ENCODE results near the gene GOLGA6L2.
"Not testable (repeated sequence)": the region's sequence is repeated elsewhere in the genome, so short reads cannot be mapped to it uniquely, and the experiment has no call there.

Gene GOLGA6L2

DNA sequence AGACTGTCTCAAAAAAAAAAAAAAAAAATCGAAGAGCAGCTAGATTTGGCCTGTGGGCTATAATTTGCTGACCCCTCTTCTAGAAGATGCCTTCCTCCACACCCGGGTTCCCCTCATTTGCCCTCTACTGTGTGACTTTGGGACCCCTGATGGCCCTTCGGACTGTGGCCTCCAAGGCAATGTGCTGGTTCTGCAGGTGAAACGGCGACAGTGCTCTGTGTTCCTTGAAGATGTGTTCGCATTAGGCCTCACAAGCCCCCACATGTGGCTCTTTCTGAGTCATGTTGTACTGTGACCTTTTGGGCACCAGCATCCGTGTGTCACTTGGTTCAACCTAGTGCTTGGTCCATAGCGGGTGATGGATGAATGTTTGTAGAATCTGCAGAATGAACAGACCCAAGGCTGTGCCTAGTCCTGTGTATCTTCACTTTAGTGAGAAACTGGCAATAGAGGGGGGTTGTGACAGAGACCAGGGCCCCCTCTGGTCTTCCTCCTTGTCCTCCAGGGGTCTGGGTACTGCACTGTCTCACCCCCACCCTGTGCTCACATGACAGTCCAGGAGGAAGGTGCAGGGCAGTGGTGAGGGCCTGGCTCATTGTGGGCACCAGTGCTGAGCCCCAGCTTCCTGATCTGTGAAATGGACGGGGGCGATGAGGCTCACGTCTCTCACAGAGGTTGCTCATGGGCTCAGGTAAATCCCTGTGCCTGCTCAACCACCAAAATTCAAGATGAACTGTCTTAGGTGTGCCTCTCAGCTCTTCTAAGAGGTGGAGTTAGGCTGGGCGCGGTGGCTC lies 22.7 kb downstream of the GOLGA6L2 start:
- DNase-seq (ENCODE audit: low read depth) = no peak

DNA sequence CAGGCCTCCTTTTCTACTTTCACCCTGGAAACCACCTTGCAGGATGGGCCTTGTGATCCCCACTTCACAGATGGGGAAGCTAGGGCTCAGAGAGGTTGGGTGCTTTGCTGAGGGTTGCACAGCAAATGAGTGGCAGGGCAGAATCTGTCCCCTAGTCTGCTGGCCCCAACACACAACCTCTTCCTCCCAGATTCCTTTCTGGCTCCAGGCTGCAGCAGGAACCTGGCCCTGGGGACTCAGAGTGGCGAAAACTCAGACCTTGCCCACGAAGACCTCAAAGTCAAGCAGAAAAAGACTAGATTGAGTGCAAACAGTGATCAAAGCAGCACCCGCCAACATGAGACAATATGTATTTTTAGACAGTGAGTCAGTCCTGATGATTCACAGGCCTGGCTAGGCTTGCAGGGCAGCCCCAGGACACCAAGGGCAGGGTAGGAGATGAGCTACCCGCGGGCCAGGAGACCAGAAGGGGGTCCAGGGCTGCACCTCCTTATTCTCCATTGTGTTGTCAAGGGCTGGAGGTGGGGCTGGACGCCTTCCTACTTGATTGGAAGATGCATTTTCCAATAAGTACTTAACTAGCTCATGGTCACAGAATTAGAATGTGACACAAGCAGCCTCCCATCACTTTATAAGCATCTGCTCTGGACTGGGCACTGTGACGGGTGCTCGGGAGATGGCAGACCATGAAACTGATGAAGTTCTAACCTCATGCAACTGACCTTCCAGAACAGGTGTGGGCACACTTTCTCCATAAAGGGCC lies 23.9 kb downstream of the GOLGA6L2 start:
- no peak for DNase-seq (ENCODE audit: low read depth)

DNA sequence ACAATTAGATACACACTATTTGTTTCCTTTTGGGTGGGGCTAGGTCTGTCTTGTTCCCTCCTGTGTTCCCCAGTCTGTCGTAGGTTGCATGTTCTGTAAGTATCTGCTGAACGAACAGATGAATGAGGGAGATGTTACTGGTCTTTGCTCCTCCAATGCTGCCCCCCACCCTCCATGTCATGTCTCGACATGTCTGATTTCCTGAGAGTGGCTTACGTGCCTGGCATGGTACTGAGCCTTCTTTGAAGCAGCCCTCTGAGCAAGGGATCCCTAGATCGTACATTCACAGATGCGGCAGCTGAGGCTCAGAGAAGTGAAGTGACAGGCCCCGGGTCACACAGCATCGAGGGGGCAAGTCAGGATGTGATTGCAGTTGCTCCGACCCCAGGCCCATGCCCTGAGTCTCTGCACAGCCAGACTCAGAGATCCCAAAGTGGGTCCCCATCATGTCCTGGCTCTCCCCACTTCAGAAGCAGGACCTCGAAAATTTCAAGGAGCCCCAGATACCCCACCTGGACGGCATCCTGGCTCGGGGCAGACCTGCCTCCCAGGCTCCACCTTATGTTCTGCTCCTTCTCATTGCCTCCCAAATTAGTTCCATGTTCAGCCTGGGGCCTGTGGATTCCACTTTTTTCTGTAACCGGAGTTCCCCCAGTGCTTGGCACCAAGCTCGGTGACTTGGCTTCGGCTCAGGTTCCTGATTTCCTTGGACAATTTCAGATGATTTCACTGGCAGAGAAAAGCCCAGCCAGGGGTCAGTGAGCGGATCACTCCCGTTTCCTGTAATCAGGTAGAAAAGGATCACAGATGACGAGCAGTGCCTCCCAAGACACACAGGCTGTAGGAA lies 24.7 kb downstream of the GOLGA6L2 start:
- no peak for DNase-seq (ENCODE audit: low read depth)

DNA sequence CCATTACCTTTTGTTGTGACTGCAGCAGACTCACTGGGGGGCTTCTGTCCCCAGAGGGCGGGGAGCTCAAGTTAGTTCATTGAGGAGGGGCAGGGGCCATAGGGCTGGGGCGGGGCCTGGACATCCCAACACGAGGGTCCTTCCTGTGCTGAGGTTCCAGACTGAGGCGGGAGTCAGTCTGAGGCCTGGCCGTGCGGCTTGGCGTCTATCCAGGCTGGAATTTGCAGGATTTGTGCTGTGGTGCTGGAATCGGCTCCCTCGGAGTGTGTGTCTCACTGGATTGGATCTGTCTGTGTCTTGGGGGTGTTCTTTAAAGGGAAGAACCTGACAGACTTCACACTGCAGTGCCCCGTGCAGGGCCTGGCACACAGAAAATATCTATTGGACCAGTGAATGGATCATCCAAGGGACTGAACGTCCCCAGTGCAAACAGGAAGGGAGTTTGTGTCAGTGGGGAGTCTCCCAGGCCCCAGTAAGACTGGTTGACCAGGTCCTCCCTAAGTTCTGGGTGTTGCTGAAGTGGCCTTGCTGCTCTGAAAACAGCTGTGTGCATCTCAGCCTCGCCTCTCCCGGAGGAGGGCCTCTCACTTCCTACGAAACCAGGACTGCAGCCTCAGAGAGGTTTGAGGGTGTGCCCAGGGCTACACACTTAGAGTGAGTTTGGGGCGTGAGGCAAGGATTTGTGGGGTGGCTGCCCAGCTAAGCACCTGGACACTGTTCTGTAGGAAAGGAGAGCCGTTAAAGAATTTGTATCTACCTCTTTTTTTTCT lies 26.1 kb downstream of the GOLGA6L2 start:
- no peak for DNase-seq (ENCODE audit: low read depth)

DNA sequence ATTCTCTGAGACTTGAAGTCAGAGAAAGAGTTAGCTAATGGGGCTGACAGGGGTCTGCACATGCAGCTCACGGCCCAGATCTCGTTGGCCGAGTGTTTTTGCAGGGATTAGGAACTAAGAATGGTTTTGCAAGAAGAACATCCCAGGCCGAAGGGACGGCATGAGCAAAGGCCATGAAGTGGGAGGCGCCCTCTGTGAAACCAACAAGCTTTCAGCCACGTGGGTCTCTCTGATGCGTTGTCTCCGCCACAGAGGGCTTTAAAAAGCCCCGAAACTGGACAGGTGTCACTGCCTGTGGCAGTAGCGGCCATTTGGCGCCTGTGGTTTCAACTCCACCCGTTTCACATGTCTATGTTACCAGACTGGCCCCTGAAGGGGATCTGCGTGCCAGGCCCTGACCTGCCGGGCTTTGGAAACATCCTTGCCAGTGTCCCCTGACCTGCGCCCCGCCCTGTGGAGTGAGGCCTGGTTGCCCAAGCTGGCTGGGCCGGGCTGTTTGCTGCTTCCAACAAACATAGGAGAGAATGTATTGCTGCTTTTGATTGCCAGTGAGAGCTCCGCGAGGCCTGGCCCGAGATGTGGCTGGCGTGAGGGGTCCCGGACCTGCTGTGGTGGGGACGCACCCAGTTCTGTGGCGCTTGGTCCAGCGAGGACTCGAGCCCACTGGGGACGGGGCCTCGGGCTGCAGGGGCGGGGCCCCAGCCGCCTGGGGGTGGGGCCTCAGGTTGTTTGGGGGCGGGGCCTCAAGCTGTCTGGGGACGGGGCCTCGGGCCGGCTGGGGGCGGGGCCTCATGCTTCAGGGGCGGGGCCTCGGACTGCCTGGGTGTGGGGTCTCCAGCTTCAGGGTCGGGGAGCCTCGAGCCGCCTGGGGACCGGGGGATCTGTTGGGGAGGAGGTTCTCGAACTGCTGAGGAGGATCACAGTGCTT lies 30.4 kb downstream of the GOLGA6L2 start:
- DNase-seq (ENCODE audit: low read depth) = no peak

DNA sequence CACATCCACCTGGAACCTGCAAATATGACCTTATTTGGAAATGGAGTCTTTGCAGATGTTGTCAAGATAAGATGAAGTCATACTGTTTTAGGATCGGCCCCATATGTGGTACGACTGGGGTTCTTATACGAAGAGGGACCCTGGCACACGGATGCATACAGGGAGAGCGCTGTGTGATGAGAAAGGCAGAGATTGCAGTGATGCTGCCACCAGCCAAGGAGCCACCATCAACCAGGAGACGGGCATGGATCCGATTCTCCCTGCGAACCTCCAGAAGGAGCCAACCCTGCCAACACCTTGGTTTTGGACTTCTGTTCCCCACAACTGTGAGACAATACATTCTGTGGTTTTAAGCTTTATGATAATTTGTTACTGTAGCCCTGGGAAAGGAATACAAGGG lies 31.2 kb downstream of the GOLGA6L2 start:
- DNase-seq (ENCODE audit: low read depth) = not testable (repeated sequence)

DNA sequence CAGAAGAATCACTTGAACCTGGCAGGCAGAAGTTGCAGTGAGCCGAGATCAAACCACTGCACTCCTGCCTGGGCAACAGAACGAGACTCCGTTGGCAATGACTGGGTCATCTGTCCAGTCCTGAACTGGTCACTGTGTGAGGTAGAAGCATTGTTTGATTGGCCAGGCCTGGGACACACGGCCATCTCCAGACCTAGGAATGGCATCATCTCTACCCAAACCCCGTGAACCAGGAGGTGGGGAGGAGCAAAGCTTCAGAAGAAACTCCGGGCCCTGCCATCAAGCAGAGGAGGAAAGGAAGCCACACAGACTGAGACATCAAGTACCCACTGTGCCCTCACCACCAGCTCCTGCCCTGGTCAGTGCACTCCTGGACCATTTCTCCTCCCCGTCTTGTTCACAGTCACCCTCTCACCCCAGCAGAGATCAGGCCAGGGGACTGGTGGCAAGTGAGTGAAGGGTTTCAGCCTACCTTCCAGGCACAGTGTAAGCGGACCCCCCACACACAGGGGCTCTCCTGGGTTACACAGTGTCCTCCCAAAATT lies 31.6 kb downstream of the GOLGA6L2 start:
- DNase-seq (ENCODE audit: low read depth) = no peak

DNA sequence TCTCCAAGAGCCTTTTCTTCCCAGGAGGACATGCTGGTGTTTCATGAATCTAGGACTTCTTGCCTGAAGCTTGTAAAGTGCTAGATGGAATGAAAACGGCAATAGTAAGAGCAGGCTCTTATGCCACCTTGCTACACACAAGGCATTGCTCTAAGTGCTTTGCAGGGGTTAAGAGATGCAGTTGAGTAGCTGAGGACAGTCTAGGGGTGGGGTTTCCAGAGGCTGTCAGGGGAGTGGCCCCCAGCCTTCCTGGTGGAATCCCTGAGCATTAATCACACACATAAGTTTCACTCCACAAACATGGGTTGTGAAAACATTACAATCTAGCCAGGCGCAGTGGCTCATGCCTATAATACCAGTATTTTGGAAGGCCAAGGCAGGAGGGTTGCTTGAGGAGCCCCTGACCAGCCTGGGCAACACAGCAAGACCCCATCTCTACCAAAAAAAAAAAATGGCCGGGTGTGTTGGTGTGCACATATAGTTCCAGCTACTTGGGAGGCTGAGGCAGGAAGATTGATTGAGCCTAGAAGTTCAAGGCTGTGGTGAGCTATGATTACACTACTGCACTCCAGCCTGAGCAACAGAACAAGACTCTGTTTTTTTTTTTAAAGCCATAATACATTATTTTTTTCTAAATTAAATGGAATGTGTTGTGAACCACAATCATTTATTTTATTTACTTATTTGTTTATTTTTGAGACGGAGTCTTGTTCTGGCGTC lies 34.0 kb downstream of the GOLGA6L2 start:
- DNase-seq (ENCODE audit: low read depth) = not testable (repeated sequence)

DNA sequence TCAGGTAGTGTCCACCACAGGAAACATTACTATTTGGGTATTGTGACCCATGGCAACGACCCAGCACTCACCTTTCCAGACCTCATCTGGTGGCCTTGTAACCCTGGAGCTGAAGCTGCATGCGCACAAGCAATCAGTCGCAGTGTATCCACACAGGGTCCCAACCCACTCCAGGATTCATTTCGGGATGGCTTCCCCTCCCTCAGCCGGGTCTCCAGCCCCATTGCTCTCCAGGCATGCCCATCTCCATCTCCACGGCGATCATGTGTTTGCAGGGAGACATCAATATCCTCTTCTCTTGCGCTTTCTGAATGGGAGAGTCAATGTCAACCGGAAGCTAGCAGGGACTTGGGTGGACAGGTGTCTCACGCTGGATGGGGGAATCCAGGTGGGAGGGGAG lies 35.2 kb downstream of the GOLGA6L2 start:
- DNase-seq (ENCODE audit: low read depth) = no peak

DNA sequence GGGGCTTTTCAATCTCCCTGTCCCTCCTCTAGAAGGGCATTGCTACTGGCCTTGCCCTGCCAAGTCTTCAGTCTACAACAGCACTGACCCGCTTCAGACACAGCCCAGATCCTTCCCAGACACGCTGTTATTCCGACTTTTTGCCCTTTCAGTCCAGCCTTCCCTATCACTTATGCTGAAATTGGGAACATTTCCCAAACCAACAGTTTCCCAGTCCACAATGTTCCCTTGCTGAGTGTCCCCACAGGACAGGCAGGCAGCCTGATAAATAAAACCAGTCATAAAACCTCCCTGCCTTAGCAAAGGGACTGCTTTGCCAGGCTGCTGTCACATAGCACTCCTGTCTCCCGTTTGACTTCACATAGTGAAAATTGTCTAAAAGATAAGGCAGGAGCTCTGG lies 43.5 kb downstream of the GOLGA6L2 start:
- no peak for DNase-seq (ENCODE audit: low read depth)

DNA sequence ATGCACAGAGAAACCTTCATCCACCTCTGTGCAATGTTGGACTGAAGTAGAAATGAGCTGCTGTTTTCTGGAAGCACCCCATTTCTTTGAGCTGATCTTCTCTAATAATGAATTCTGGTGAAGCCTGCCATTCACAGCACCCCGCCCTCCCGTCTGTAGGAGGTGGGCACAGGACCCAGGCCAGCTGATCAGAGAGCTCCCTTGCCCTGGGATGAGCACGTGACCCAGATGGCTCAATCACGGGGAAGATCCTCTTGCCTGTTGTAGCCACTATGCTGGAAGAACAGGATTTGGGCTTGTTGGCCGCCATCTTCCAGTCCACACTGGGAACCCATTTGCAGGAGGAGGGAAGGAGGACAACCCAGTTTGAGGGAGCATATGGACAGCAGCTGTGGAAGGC lies 44.5 kb downstream of the GOLGA6L2 start:
- DNase-seq (ENCODE audit: low read depth) = no peak

DNA sequence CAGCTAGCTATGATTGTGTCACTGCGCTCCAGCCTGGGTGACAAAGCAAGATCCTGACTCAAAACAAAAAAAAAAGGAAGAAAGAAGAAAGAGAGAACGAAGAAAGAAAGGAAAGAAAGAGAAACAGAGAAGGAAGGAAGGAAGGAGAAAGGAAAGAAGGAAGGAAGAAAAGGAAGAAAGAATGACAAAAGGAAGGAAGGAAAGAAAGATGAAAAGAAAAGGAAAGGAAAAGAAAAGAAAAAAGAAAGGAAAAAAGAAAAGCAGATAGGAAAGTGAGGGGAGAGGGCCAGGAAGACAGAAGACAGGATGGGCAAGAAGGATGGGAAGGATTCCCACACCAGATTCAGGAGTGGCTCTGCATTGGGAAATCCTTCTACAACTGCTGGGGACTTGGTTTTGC lies 44.9 kb downstream of the GOLGA6L2 start:
- DNase-seq (ENCODE audit: low read depth) = no peak

DNA sequence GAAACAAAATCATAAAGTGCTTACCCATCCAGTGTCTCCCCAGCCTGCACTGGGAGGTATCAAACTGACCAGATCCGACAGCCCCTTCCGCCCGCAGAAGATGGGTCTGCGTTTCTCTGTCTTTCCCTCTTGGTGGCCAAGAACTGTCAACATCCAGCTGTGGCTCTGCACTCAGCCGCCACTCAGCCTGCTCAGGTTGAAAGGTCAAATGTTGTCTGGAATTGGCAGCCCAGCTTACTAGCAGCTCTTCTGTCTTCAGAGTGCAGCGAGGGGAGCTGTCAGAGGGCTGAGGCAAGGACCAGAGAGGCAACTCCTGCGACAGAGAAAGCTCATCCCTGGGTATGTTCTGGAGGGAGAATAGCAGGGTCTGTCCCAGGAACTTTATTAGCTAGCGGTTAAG lies 45.4 kb downstream of the GOLGA6L2 start:
- DNase-seq (ENCODE audit: low read depth) = no peak

DNA sequence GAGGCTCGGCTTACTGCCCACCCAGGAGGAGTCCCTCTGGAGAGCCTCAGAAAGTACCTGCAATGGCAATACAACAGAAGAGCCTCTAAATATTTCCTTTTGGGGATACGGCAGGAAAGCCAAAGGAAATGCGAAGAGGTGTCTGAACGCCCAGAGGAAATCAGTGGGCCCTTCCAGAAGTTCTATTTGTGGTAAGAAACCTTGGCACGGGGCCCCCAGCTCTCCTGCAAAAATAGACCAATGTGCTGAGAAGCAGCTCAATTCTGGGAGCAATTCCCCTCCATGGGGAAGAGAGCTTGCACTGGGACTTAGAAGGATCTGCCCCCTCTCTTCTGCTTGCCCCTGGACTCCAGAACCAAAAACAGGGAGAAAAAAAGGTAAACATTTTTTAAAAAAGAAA lies 47.8 kb downstream of the GOLGA6L2 start:
- DNase-seq (ENCODE audit: low read depth) = not testable (repeated sequence)

DNA sequence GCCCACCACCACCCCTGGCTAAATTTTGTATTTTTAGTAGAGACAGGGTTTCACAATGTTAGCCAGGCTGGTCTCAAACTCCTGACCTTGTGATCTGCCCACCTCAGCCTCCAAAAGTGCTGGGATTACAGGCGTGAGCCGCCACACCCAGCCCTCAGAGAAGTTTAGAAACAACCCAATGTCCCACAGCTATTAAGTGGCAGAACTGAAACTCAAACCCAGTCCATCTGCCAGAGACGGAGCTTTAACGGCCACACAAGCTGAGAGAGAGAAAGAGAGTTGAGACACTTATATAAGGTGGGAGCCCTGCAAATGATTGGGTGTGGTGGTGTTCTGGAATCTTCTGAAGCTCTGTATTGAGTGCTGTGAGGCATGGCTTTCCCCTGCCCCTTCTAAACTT lies 48.7 kb downstream of the GOLGA6L2 start:
- not testable (repeated sequence) for DNase-seq (ENCODE audit: low read depth)

DNA sequence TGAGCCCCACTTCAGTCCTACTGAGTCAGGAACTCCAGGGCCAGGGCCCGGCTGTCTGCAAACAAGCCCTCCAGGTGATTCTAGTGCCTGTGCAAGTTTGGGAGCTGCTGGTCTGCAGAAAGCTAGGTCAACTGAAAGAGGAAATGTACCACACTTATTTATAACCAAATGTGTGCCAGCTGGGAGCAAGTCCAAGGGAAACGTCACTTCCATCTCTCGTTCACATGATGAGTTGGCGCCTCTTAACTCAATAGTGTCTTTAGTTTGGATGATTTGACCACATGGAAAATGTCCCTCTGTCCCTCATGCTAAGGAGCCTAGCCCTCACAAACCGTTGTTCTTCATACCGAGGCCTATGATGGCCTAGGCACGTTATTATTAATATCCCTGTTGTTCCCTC lies 49.3 kb downstream of the GOLGA6L2 start:
- no peak for DNase-seq (ENCODE audit: low read depth)

DNA sequence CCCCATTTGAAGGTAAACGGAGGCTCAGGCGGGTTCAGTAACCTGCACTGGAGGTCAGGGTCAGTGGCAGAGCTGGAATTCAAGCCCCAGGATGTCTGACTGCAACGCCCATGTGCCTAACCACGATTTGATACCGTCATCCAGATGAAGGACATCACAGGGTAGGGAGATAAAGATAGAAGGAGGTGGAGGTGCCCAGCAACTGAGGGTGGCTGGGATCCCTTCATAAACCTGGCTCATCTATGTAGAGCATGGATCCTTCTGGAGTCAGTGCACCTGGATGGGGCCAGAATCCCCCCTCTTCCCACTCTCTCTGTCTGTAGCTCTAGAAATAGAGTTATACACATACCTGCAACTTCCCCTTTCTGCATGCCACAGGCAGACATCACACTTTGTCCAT lies 51.2 kb downstream of the GOLGA6L2 start:
- no peak for DNase-seq (ENCODE audit: low read depth)

DNA sequence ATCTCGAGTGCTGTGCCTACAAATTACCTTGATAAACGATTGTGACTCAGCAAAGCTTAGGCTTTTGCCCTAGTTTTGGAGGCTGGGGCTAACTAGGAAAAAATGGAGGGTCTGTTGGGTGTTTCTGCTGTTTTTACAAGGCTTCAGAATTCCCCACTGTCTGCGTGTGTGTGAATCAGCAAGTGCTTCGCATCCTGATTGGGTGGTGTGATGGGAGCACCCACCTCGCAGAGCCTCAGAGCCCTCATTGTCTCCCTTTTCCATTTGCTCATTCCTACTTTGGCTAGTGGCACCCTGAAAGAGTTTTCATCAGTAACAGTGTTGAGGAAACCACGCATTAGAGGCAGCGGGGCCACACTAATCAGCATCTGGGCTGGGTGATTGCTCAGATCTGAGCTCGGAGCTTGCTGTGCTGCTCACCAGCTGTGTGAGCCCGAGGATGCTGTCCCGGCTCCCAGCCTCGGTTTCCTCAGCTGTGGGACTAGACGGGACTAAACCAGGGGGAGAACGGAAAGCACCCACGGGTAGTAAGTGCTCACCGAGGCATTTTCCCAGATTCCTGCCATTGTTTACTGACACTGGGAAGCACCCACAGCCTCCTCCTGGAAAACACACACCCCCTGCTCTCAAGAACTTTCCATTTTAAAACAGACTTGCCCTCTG lies 51.9 kb downstream of the GOLGA6L2 start:
- no peak for DNase-seq (ENCODE audit: low read depth)
